ENCODE results near the gene TNFRSF17.

The TNFRSF17 gene

GRCh38 chr16:12009462-12009861 is 44.5 kb downstream of the TNFRSF17 start:
- no peak for DNase-seq

GRCh38 chr16:12009922-12010321 is 44.9 kb downstream of the TNFRSF17 start:
- no peak for DNase-seq

- DNase-seq, result no peak
These were observed 45.6 kb downstream of the TNFRSF17 start for GRCh38 chr16:12010388-12011251.

- no peak for DNase-seq
These were observed 46.6 kb downstream of the TNFRSF17 start for GRCh38 chr16:12011565-12011964.

GRCh38 chr16:12016291-12016947 is 51.4 kb downstream of the TNFRSF17 start:
- DNase-seq, result no peak

GRCh38 chr16:12017558-12017957 is 52.5 kb downstream of the TNFRSF17 start:
- no peak for DNase-seq
